Stimulated activated CD4-positive, alpha-beta T cell treated with anti-CD3 and anti-CD28 coated beads, Interleukin-4, amount 100 ng/mL, for 48 hours (primary cell): ENCODE measurements around the gene OR6A2.

ENCODE experiments used
- DNase-seq, 2 donors: peaks; one replicate each; pipeline ENCODE4 v3.0.0-alpha.2; 2020; ENCODE audit warnings: low read depth in 2 of 2

OR6A2 gene

DNA sequence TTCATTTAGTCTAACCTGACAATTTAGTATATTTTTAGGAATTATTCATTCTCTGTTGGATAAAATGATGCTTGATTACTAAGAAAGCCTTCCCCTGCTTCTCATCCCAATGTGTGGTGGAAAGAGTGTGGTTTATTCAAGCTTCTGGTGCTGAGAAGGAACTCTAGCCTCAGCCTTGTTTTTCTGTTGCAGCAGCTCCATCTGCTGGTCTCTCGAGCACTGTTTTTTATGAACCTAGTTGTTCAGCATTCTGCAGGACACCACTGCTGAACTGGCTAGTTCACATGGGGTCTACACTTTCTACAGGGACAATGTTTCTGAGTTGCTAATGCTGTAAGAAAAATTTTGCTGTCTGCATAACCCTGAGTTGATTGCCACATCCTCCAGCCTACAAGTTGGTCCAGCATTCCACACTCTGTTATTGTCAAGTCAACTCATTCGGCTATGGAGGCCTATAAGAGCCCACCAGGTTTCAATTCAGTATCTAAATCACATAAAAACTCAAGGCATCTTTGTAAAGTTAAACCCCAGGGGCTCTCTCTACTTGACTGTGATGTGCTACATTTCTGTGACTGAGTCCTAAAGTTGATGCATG, 42.0 kb downstream of the OR6A2 start:
- peak; percentile 19 to 40 for DNase-seq

DNA sequence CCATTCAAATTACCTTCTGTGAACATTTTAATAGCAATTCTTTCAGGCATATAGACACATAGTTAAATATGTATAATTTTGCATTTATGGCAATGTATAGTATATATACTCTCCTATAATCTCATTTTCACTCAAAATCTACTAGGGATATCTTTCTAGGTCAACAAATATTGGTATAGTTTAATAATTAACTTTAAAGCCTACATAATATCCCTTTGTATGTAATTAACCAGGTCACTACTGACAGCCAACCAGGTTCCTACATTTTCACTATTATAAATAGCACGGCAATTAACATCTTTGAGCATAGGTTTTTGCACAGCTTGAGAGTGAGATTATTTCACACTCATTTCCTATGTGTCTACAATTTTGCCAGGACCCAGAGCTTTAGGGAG, 43.5 kb downstream of the OR6A2 start:
- DNase-seq: no peak

DNA sequence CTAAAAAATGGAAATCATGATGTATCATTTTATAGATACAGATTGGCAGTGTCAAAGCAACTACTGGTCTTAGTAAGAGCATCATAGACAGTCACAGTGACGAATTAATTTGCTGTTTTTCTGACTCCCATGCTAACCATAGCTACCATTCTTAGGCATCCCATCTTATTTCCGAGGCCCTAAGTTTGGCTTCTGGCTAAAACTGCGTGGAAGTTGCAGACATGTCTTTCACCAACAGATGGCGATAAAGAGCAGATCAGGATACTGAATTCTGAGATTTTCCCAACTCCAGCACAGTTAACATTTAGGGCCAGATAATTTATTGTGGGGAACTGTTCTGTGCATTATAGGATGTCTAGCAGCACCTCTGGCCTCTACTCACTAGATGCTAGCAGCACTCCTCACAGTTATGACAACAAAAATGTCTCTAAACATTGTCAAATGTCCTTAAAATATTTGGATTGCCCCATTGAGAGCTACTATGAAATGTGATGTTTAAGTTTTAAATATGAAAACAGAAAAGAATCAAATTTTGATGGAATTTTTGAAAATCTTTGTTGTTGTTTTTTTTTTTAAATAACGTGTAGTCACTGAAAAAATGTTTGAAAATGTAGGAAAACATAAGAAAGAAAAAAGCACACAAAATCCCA, 44.1 kb downstream of the OR6A2 start:
- peak in 1 of 2 donors; percentile 19 for DNase-seq

DNA sequence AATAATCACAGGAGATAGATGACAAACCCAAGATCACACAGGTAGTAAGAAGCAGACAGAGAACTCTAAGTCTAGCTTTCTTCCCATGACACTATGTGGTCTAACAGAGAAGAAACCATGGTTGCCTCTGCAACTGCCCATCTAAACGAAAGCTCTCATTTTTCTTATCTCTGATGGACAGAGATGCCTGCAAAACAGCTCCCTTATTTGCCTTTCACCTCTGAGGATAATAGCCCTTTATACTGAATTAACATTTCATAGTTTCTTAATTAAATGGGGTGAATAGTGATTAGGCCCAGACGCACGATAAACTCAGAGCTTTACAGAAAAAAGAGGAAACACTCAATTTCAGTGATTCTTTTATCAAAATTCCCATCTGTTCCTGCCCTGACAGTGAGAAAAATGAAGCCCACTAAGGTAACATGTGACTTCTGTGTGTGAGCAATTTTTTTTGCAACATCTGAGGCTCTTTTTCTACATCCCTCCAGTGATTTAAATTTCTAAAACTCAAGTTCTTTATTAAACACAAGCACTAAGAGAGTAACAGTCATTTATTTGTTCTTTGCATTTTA, 52.3 kb downstream of the OR6A2 start:
- DNase-seq: no peak

DNA sequence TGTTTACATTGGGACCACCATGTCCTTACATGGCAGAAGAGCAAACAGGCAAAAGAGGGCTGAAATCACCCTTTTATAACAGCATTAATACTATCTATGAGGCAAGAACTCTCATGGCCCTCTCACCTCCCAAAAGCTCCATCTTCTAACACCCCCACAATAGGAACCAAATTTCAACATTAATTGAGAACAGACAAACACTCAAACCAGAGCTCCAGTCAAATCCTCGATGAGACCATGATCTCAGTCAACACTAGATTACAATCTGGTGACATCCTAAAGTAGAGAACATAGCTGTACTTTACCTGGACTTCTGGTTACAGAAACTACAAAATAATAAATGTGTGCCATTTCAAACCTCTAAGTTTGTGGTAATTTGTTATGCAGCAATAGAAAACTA, 52.9 kb downstream of the OR6A2 start:
- no peak for DNase-seq

DNA sequence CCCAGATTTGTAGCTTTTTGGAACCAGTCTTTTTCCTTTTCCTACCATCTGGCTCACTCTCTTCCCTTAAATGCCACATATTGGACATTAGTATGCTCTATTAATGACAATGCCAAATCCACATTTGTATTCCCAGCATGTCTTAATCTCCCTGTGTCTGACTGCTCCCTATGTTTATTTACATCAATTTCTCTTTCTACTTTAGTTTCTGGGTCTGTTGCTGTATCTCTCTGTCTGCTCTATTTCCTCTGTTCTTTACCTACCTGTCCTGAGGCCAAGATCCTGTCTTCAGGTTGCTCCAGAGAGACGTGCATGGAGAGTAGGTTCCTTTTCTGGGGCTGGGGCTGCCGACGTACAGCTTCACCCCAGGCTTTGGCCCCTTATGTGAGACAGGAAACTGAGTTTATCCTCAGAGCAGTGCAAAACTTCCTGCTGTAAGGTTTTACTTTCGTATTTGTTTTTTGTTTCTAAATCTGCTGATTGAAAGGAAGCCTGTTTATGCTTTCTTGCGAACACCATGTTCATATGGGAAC, 53.3 kb downstream of the OR6A2 start:
- DNase-seq: no peak

DNA sequence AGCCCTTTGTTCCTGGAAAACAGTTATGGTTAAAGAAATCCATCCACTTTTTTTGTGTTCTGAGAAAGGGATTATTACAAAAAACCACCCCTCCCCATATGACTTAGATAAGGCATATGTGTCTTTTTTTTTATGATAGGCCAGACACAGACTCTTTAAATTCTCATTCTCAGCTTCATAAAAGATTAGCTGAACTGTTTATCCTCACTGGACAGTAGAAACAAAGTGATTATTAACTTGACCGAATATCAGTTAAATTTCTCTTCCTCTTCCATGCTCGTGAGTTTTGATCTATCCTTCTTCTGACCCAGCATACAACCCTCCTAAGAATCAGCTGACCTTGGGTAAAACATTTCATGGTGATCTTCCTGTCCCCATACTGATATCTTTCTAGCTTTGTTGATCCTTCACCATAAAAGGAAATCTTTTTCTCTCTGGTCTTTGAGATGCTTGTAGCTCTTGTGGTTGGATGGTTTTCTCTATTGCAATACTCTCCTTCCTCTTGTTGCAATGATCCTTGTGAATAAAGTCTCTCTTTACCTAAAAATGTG, 53.9 kb downstream of the OR6A2 start:
- DNase-seq: no peak

DNA sequence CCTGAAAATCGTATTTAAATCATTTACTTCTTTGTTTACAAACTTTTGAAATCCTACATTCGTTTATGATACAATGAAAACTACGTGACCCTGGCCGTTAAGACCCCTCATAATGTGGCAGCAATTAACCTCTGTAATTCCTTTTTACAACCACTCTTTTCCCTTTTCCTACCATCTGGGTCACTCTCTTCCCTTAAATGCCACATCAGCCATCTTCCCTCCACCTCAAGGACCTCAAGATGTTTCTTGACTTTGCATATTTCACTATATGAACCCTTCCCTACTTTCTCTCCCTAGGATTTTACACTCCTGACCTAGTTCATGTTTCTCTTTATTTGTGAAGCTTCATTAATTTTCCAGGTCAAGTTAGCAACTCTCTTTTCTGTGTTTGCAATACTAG, 54.5 kb downstream of the OR6A2 start:
- DNase-seq: no peak

DNA sequence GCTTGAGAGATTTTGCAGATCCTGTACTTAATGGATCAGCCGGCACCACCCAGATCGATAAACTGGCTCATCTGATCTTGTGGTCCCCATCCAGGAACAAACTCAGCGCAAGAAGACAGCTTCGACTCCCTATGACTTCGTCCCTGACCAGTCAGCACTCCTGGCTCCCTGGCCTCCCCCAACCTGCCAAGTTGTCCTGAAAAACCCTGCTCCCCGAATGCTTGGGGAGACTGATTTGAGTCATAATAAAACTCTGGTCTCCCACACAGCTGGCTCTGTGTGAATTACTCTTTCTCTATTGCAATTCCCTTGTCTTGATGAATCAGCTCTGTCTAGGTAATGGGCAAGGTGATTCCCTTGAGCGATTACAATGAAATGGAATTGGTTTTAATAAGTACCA, 57.2 kb downstream of the OR6A2 start:
- DNase-seq: no peak
